Measurements from ENCODE around the gene RARB.

The RARB gene

DNA sequence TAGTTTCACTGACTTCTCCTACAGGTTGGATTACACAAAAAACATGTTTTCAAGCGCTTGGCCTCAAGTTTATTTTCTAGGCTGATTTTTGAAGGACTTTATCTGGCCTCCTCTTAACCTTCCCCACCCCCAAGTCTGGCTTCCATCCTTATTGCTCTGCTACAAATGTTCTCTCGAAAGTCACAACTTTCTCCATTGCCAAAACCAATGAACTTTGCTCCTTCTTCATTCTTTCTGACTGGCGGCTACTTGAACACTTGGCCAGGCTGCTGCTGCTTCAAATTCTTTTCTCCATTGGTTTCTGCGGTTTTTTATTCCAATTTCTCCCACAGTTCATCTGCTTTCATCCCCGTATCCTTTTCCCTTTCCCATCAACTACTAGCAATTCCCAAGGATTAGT lies 130.1 kb downstream of the RARB start:
- no peak for DNase-seq (ENCODE audit: low read depth, low spot score)
- H3K27me3 ChIP-seq (ENCODE audit: control insufficient read depth, insufficient read depth, low read length) = no peaks in the 10 kb centered on the region
- WGBS (ENCODE audit: insufficient coverage, insufficient read length) = no CpG with 5 or more reads among the region's 5 CpGs
- no peak overlapping the region for H3K27ac ChIP-seq (ENCODE audit: low read length)
- no peaks in the 10 kb centered on the region for H3K36me3 ChIP-seq (ENCODE audit: control insufficient read depth, insufficient read depth, low read length)
- H3K4me3 ChIP-seq (ENCODE audit: low read length) = no peak overlapping the region
- no peaks in the 10 kb centered on the region for H3K9me3 ChIP-seq (ENCODE audit: control insufficient read depth, insufficient read depth, low read length)
- peaks cover 2% of the 10 kb centered on the region; the same call in 1 of the 2 replicates for H3K4me1 ChIP-seq (ENCODE audit: control insufficient read depth, insufficient read depth, low read length)

DNA sequence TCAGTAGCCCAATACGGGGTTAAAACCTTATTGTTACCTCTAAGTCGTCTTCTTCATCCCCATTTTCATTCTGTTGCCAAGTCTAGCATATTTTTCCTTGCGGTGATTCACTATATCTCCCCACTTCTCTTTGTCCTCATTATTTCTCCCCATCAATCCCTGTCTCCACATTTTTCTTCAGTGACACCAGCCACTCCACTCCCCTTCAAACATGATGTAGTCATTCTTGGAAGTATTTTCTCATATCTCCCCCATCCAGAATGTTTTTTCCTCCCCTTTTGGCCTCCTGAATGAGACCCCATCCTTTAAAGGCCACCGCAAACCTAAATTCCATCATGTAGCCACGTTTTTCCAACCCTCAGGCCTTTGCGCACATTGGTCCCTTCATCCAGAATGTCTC lies 130.7 kb downstream of the RARB start:
- Histone ChIP-seq H3K4me1 (ENCODE audit: control insufficient read depth, insufficient read depth, low read length) (peaks cover 1% of the 10 kb centered on the region; the same call in 1 of the 2 replicates), H3K9me3 (ENCODE audit: control insufficient read depth, insufficient read depth, low read length) (no peaks in the 10 kb centered on the region), H3K36me3 (ENCODE audit: control insufficient read depth, insufficient read depth, low read length) (no peaks in the 10 kb centered on the region), H3K4me3 (ENCODE audit: low read length) (no peak overlapping the region), H3K27ac (ENCODE audit: low read length) (no peak overlapping the region), H3K27me3 (ENCODE audit: control insufficient read depth, insufficient read depth, low read length) (no peaks in the 10 kb centered on the region)
- WGBS (ENCODE audit: insufficient coverage, insufficient read length) = no CpG with 5 or more reads among the region's 6 CpGs
- no peak for DNase-seq (ENCODE audit: low read depth, low spot score)

DNA sequence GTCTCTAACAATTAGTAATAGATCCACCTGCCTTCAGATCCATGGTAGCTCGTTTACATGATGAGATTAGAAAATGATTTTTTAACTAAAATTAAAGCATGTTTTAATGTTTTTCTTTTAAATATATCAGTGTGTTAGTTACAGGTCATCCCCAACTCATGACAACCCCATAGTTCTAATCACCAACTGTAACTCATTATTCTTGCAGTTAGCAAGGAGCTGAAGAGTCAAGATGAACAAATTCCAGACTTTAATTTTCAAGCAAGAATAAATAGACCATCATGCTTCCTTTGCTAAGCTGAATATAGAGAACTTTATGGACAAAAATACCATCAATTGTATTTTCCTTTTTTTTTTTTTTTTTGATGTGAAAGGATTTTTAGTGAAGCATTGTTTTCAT lies 135.5 kb downstream of the RARB start:
- WGBS (ENCODE audit: insufficient coverage, insufficient read length) = no CpG with 5 or more reads among the region's 1 CpG
- no peaks in the 10 kb centered on the region for H3K4me1 ChIP-seq (ENCODE audit: control insufficient read depth, insufficient read depth, low read length)
- H3K27me3 ChIP-seq (ENCODE audit: control insufficient read depth, insufficient read depth, low read length) = no peaks in the 10 kb centered on the region

DNA sequence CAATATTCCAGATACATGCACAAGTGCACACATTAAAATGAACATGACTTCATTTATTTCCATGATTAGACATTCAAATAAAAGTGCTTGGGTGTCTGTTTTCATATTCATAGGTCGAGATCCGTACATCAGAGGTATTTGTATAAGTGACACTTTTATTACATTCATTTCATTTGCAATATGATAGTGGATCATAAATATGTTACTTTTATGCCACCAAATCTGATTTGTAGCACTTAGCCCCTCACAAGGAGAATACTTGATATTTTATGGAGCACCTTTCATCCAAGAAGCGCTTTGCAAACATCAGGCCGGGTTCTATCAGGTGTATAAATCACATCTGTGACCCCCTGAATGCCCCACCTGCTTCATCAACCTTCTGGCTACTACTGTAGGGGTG lies 136.0 kb downstream of the RARB start:
- no peak overlapping the region for H3K27ac ChIP-seq (ENCODE audit: low read length)
- H3K4me3 ChIP-seq (ENCODE audit: low read length) = no peak overlapping the region
- H3K4me1 ChIP-seq (ENCODE audit: control insufficient read depth, insufficient read depth, low read length) = no peaks in the 10 kb centered on the region
- H3K9me3 ChIP-seq (ENCODE audit: control insufficient read depth, insufficient read depth, low read length) = no peaks in the 10 kb centered on the region
- no peaks in the 10 kb centered on the region for H3K27me3 ChIP-seq (ENCODE audit: control insufficient read depth, insufficient read depth, low read length)
- WGBS (ENCODE audit: insufficient coverage, insufficient read length) = no CpG with 5 or more reads among the region's 4 CpGs
- no peaks in the 10 kb centered on the region for H3K36me3 ChIP-seq (ENCODE audit: control insufficient read depth, insufficient read depth, low read length)
- DNase-seq (ENCODE audit: low read depth, low spot score) = no peak

More for the DNA sequence above, 135.5 kb downstream of the RARB start:
- Histone ChIP-seq H3K4me3 (ENCODE audit: low read length) (no peak overlapping the region), H3K36me3 (ENCODE audit: control insufficient read depth, insufficient read depth, low read length) (no peaks in the 10 kb centered on the region), H3K27ac (ENCODE audit: low read length) (no peak overlapping the region), H3K9me3 (ENCODE audit: control insufficient read depth, insufficient read depth, low read length) (no peaks in the 10 kb centered on the region)
- DNase-seq (ENCODE audit: low read depth, low spot score) = no peak

- no CpG with 5 or more reads among the region's 7 CpGs for WGBS (ENCODE audit: insufficient coverage, insufficient read length)
- H3K9me3 ChIP-seq (ENCODE audit: control insufficient read depth, insufficient read depth, low read length) = no peaks in the 10 kb centered on the region
- H3K27ac ChIP-seq (ENCODE audit: low read length) = no peak overlapping the region
- no peaks in the 10 kb centered on the region for H3K4me1 ChIP-seq (ENCODE audit: control insufficient read depth, insufficient read depth, low read length)
- H3K4me3 ChIP-seq (ENCODE audit: low read length) = no peak overlapping the region
- no peaks in the 10 kb centered on the region for H3K36me3 ChIP-seq (ENCODE audit: control insufficient read depth, insufficient read depth, low read length)
- no peaks in the 10 kb centered on the region for H3K27me3 ChIP-seq (ENCODE audit: control insufficient read depth, insufficient read depth, low read length)
- no peak for DNase-seq (ENCODE audit: low read depth, low spot score)
Observed at GRCh38 chr3:25565807-25566206, 137.7 kb downstream of the RARB start.

- H3K27ac ChIP-seq (ENCODE audit: low read length) = no peak overlapping the region
- H3K9me3 ChIP-seq (ENCODE audit: control insufficient read depth, insufficient read depth, low read length) = no peaks in the 10 kb centered on the region
- no CpG with 5 or more reads among the region's 5 CpGs for WGBS (ENCODE audit: insufficient coverage, insufficient read length)
- H3K36me3 ChIP-seq (ENCODE audit: control insufficient read depth, insufficient read depth, low read length) = no peaks in the 10 kb centered on the region
- no peak overlapping the region for H3K4me3 ChIP-seq (ENCODE audit: low read length)
- DNase-seq (ENCODE audit: low read depth, low spot score) = no peak
- H3K4me1 ChIP-seq (ENCODE audit: control insufficient read depth, insufficient read depth, low read length) = no peaks in the 10 kb centered on the region
- no peaks in the 10 kb centered on the region for H3K27me3 ChIP-seq (ENCODE audit: control insufficient read depth, insufficient read depth, low read length)
Observed at GRCh38 chr3:25566358-25566920, 138.4 kb downstream of the RARB start.

DNA sequence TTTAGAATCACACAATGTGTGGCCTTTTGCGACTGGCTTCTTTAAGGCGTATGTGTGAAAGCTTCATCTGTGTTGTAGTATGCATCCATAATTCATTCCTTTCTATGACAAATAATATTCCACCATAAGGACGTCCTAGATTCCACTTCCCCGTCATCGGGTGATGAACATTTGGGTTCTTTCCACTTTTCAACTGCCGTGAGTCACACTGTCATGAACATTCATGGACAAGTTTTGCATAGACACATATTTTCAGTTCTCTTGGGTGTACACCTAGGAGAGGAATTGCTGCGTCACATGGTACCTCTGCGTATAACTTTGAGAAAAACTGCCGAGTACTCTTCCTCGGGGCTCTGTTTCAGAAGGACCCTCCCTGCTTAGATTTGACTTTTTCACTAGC lies 139.3 kb downstream of the RARB start:
- no peaks in the 10 kb centered on the region for H3K27me3 ChIP-seq (ENCODE audit: control insufficient read depth, insufficient read depth, low read length)
- WGBS (ENCODE audit: insufficient coverage, insufficient read length) = no CpG with 5 or more reads among the region's 10 CpGs

DNA sequence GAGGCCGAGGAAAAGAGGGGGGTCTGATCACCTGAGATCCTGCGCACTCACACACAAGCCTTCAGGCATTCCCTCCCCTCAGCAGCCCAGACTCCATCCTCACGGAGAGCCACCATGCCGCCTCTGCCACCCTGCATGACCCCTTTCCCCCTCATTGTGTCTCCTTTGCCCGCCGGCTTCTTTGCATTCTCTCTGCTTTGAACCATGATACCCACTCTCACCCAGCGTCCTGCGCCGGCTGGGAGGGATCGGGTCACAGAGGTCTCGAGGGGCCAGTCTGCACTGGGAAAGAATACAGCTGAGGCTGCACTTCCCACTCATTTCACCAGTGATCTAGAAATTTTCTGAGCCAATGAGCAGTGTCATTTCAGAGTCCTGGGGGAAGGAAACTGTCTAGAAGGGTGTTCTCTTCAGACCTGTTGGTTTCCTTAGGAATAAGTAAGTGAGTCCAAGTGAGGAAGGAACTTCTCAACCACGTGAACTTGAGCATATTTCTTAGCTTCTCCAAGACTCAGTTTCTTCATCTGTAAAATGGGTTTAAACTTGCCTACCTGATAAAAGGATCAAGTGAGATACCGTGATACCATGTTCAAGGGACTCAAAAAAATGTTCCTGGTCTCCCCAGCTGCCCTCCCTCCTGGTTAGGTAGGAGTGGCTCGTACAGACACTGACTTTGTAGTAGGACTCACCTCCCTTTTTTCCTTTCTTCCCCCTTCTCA lies 139.9 kb downstream of the RARB start:
- Histone ChIP-seq H3K4me1 (ENCODE audit: control insufficient read depth, insufficient read depth, low read length) (no peaks in the 10 kb centered on the region), H3K36me3 (ENCODE audit: control insufficient read depth, insufficient read depth, low read length) (no peaks in the 10 kb centered on the region), H3K27ac (ENCODE audit: low read length) (no peak overlapping the region), H3K4me3 (ENCODE audit: low read length) (no peak overlapping the region), H3K27me3 (ENCODE audit: control insufficient read depth, insufficient read depth, low read length) (no peaks in the 10 kb centered on the region), H3K9me3 (ENCODE audit: control insufficient read depth, insufficient read depth, low read length) (no peaks in the 10 kb centered on the region)
- DNase-seq (ENCODE audit: low read depth, low spot score) = no peak
- no CpG with 5 or more reads among the region's 14 CpGs for WGBS (ENCODE audit: insufficient coverage, insufficient read length)

More for the DNA sequence above, 139.3 kb downstream of the RARB start:
- H3K9me3 ChIP-seq (ENCODE audit: control insufficient read depth, insufficient read depth, low read length) = no peaks in the 10 kb centered on the region
- no peaks in the 10 kb centered on the region for H3K4me1 ChIP-seq (ENCODE audit: control insufficient read depth, insufficient read depth, low read length)
- DNase-seq (ENCODE audit: low read depth, low spot score) = no peak
- H3K27ac ChIP-seq (ENCODE audit: low read length) = no peak overlapping the region
- no peaks in the 10 kb centered on the region for H3K36me3 ChIP-seq (ENCODE audit: control insufficient read depth, insufficient read depth, low read length)
- no peak overlapping the region for H3K4me3 ChIP-seq (ENCODE audit: low read length)

- WGBS (ENCODE audit: insufficient coverage, insufficient read length) = no CpG with 5 or more reads among the region's 10 CpGs
- Histone ChIP-seq H3K27me3 (ENCODE audit: control insufficient read depth, insufficient read depth, low read length) (no peaks in the 10 kb centered on the region), H3K36me3 (ENCODE audit: control insufficient read depth, insufficient read depth, low read length) (no peaks in the 10 kb centered on the region), H3K9me3 (ENCODE audit: control insufficient read depth, insufficient read depth, low read length) (no peaks in the 10 kb centered on the region), H3K4me1 (ENCODE audit: control insufficient read depth, insufficient read depth, low read length) (no peaks in the 10 kb centered on the region), H3K27ac (ENCODE audit: low read length) (no peak overlapping the region), H3K4me3 (ENCODE audit: low read length) (no peak overlapping the region)
- no peak for DNase-seq (ENCODE audit: low read depth, low spot score)
Observed at GRCh38 chr3:25568525-25569078, 140.5 kb downstream of the RARB start.

DNA sequence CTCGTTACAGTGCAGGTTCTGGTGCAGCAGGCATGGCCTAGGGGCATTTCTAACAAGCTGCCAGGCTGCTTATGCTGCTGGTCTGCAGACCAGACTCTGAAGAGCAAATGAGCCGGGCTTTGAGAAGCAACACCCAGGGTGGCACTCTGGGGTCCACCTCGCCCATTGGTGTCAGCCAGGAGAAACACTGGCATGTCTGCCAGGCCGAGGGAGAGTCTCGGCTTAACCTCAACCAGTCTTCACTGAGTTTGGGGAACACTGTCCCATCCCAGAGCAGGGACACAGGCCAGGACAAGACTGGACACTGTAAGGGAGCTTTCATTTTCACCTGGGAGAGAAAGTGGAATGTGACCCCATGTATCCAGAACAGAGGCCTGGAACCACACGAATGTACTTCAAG lies 143.2 kb downstream of the RARB start:
- no peak for DNase-seq (ENCODE audit: low read depth, low spot score)
- no peak overlapping the region for H3K4me3 ChIP-seq (ENCODE audit: low read length)

More for the DNA sequence above, 143.2 kb downstream of the RARB start:
- Histone ChIP-seq H3K4me1 (ENCODE audit: control insufficient read depth, insufficient read depth, low read length) (peaks cover 1% of the 10 kb centered on the region; the same call in 1 of the 2 replicates), H3K9me3 (ENCODE audit: control insufficient read depth, insufficient read depth, low read length) (no peaks in the 10 kb centered on the region; the same call in 1 of the 2 replicates), H3K36me3 (ENCODE audit: control insufficient read depth, insufficient read depth, low read length) (no peaks in the 10 kb centered on the region), H3K27ac (ENCODE audit: low read length) (no peak overlapping the region), H3K27me3 (ENCODE audit: control insufficient read depth, insufficient read depth, low read length) (no peaks in the 10 kb centered on the region)
- WGBS (ENCODE audit: insufficient coverage, insufficient read length) = no CpG with 5 or more reads among the region's 6 CpGs
